Panc1 (cell line): ENCODE results near the gene VWA2. TPM values are rescaled to one million over a fixed set of nuclear protein-coding genes. Genes with fewer than 3 reads are reported as not detected.

Experiments
- ATAC-seq: fragments of 200-7000 bp; cut with Tn5 transposase; 2 replicates; pipeline ENCODE4 v1.9.1; 2020; ENCODE audit warnings: mild to moderate bottlenecking, moderate library complexity
- BruUV-seq: library from RNA; stranded (reverse); fragments of 400-500 nt; replicated peaks from 2 replicates; lab custom pipeline; 2021; lab: Mats Ljungman, UMichigan
- CTCF ChIA-PET: fragments of 300-600 bp; sonication (Branson Sonifier 250); formaldehyde crosslinking; loops from one replicate; lab custom pipeline; 2022; ENCODE audit warnings: antibody characterized with exemption; lab: Charles Lee
- POLR2A ChIA-PET: fragments of 300-600 bp; sonication (Branson Sonifier 250); formaldehyde crosslinking; loops from one replicate; lab custom pipeline; 2022; ENCODE audit warnings: antibody characterized with exemption; lab: Charles Lee
- DNase-seq: peaks from one replicate; pipeline ENCODE4 v3.0.0-alpha.2; 2010; ENCODE audit warnings: low read depth, low spot score
- H3K27ac ChIP-seq: 2 replicates; pipeline ENCODE4 v1.5.1; 2011; ENCODE audit warnings: mild to moderate bottlenecking, low read length, inconsistent platforms
- H3K27me3 ChIP-seq: fragments of 200-500 bp; sonication (Bioruptor generic); 2 replicates; pipeline ENCODE4 v1.6.0; 2014; ENCODE audit warnings: low read length, inconsistent platforms; ENCODE audit not compliant: control insufficient read depth, insufficient read depth
- H3K36me3 ChIP-seq: fragments of 200-500 bp; sonication (Bioruptor generic); 2 replicates; pipeline ENCODE4 v1.5.1; 2014; ENCODE audit warnings: inconsistent platforms, mild to moderate bottlenecking, low read length, moderate library complexity; ENCODE audit not compliant: control insufficient read depth, insufficient read depth
- H3K4me1 ChIP-seq: 2 replicates; pipeline ENCODE4 v1.5.1; 2011; ENCODE audit warnings: inconsistent platforms, mild to moderate bottlenecking, low read length, moderate library complexity; ENCODE audit not compliant: control insufficient read depth, insufficient read depth
- H3K4me3 ChIP-seq, 2 experiments: 2 replicates each; pipeline ENCODE4 v1.5.1; 2011 to 2012; ENCODE audit warnings: low read depth in 2 of 2, low read length in 2 of 2, mild to moderate bottlenecking in 2 of 2, inconsistent platforms in 1 of 2, moderate library complexity in 1 of 2
- H3K9me3 ChIP-seq: fragments of 200-500 bp; sonication (Bioruptor generic); 2 replicates; pipeline ENCODE4 v1.5.1; 2014; ENCODE audit warnings: low read depth, mild to moderate bottlenecking, inconsistent platforms, low read length, moderate library complexity; ENCODE audit not compliant: control insufficient read depth, insufficient read depth
- CTCF ChIP-seq: fragments of 450-650 bp; IDR thresholded peaks from 2 replicates; pipeline ENCODE4 v1.5.1; 2017; ENCODE audit warnings: mild to moderate bottlenecking
- POLR2AphosphoS5 ChIP-seq: IDR thresholded peaks from 2 replicates; pipeline ENCODE4 v1.6.1; 2012; ENCODE audit warnings: mild to moderate bottlenecking, low read depth, low read length, moderate library complexity
- REST ChIP-seq, 2 experiments: IDR thresholded peaks; 2 replicates each; pipeline ENCODE4 v1.6.1; 2011 to 2012; ENCODE audit warnings: low read depth in 2 of 2, control low read depth in 1 of 2, low read length in 1 of 2, mild to moderate bottlenecking in 1 of 2, moderate library complexity in 1 of 2; ENCODE audit not compliant: insufficient read depth in 1 of 2
- SIN3A ChIP-seq: IDR thresholded peaks from 2 replicates; pipeline ENCODE4 v1.6.1; 2012; ENCODE audit warnings: low read depth, mild to moderate bottlenecking, low read length, moderate library complexity, borderline replicate concordance; ENCODE audit not compliant: insufficient read depth
- TCF7L2 ChIP-seq: IDR thresholded peaks from 2 replicates; pipeline ENCODE4 v1.6.1; 2011; ENCODE audit warnings: mild to moderate bottlenecking, low read depth, low read length, inconsistent platforms
- in situ Hi-C: cut with HindIII; loops from 2 replicates; pipeline ENCODE4 v1.10.0; 2016; ENCODE audit warnings: low sequenced_read_pairs, low pct_unique_long_range_greater_than_20kb
- intact Hi-C: fragments of 100-400 bp; cut with micrococcal nuclease; formaldehyde crosslinking; loops from one replicate; pipeline ENCODE4 v1.10.0; 2022; ENCODE audit not compliant: unreplicated experiment
- total RNA-seq: library from RNA; stranded (reverse); gene quantifications from one replicate; pipeline ENCODE4 v1.2.1, GENCODE V29; 2021; ENCODE audit not compliant: unreplicated experiment

The VWA2 gene
- total RNA-seq, 1 experiment from 2014 or later = 0.77 TPM

GRCh38 chr10:114250236-114250635 is 11.2 kb downstream of the VWA2 start:
- ATAC-seq = no peak
- peaks cover 5% of the 10 kb centered on the region for H3K4me1 ChIP-seq
- H3K36me3 ChIP-seq = no peaks in the 10 kb centered on the region
- in situ Hi-C loops (no loop called here), intact Hi-C loops (no loop called here)
- H3K9me3 ChIP-seq = no peaks in the 10 kb centered on the region
- TF ChIP-seq REST (IDR thresholded peaks at IDR 0.05; ENCODE audit: insufficient read depth in 1 of 2, low read depth in 2 of 2, low read length in 1 of 2) = no peak
- TF ChIP-seq CTCF = no peak
- TF ChIP-seq POLR2AphosphoS5 = no peak
- TF ChIP-seq SIN3A = no peak
- TF ChIP-seq TCF7L2 = no peak
- DNase-seq = no peak
- ChIA-PET CTCF (no interaction called here), POLR2A (no interaction called here)
- H3K4me3 ChIP-seq = no peak overlapping the region
- BruUV-seq = no TSS peak
- no peak overlapping the region for H3K27ac ChIP-seq
- no peaks in the 10 kb centered on the region for H3K27me3 ChIP-seq

GRCh38 chr10:114250716-114251115 is 11.7 kb downstream of the VWA2 start:
- TF ChIP-seq TCF7L2 (no peak), SIN3A (no peak), REST (IDR thresholded peaks at IDR 0.05; ENCODE audit: insufficient read depth in 1 of 2, low read depth in 2 of 2, low read length in 1 of 2) (no peak), POLR2AphosphoS5 (no peak), CTCF (no peak)
- H3K4me3 ChIP-seq = no peak overlapping the region
- H3K4me1 ChIP-seq = peaks cover under 1% of the 10 kb centered on the region; the same call in 1 of the 2 replicates
- ATAC-seq (no peak), DNase-seq (no peak)
- CTCF ChIA-PET = no interaction called here
- H3K36me3 ChIP-seq = no peaks in the 10 kb centered on the region
- no peaks in the 10 kb centered on the region for H3K27me3 ChIP-seq
- no TSS peak for BruUV-seq
- POLR2A ChIA-PET = no interaction called here
- in situ Hi-C loops = no loop called here
- H3K27ac ChIP-seq = no peak overlapping the region
- intact Hi-C loops = no loop called here
- H3K9me3 ChIP-seq = no peaks in the 10 kb centered on the region
